Kidney epithelial cell (primary cell): ENCODE data around the gene C22orf42. TPM values are rescaled to one million over a fixed set of nuclear protein-coding genes. Genes with fewer than 3 reads are reported as not detected.
"Not testable (repeated sequence)": the region's sequence is repeated elsewhere in the genome, so short reads cannot be mapped to it uniquely, and the experiment has no call there.

Experiments
- DNase-seq: peaks from one replicate; pipeline ENCODE4 v3.0.0-alpha.2; 2010; ENCODE audit warnings: low read depth
- H3K27me3 ChIP-seq: 2 replicates; pipeline ENCODE4 v1.6.0; 2011; ENCODE audit warnings: low read length; ENCODE audit not compliant: control insufficient read depth, insufficient read depth
- H3K36me3 ChIP-seq: 2 replicates; pipeline ENCODE4 v1.5.1; 2011; ENCODE audit warnings: low read length; ENCODE audit not compliant: control insufficient read depth, insufficient read depth
- H3K4me3 ChIP-seq: 2 replicates; pipeline ENCODE4 v1.5.1; 2011; ENCODE audit warnings: low read depth, mild to moderate bottlenecking, control low read depth, low read length
- total RNA-seq: library from RNA; depleted of rRNA; stranded (reverse); fragments of >200 nt; gene quantifications from 2 replicates; pipeline ENCODE4 v1.2.3, GENCODE V29; 2015
- TF ChIP-seq, protein P1 (sequence below): IDR thresholded peaks from 2 replicates; pipeline ENCODE4 v1.5.1; 2011; ENCODE audit warnings: mild to moderate bottlenecking, moderate library complexity, low read length, control low read depth, inconsistent platforms; ENCODE audit not compliant: insufficient read depth, poor library complexity, severe bottlenecking

Gene C22orf42
- total RNA-seq, 1 donor from 2014 or later = not detected

DNA sequence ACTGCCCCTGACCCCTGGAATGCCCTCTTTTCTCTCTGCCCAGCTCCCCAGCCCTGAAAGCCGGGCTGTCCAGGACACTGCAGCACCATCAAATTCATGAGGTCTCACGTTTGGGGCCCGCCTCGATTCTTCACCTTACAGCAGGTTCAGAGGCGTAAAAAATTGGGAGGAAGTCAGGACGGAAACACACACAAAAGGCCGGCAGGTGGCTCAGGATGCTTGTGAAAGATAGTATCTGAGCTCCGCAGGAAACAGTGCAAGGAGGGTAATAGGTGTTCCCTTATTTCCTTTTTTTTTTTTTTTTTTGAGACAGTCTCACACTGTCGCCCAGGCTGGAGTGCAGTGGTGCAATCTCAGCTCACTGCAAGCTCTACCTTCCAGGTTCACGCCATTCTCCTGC is 41.6 kb upstream of the C22orf42 start:
- TF ChIP-seq, protein P1, sequence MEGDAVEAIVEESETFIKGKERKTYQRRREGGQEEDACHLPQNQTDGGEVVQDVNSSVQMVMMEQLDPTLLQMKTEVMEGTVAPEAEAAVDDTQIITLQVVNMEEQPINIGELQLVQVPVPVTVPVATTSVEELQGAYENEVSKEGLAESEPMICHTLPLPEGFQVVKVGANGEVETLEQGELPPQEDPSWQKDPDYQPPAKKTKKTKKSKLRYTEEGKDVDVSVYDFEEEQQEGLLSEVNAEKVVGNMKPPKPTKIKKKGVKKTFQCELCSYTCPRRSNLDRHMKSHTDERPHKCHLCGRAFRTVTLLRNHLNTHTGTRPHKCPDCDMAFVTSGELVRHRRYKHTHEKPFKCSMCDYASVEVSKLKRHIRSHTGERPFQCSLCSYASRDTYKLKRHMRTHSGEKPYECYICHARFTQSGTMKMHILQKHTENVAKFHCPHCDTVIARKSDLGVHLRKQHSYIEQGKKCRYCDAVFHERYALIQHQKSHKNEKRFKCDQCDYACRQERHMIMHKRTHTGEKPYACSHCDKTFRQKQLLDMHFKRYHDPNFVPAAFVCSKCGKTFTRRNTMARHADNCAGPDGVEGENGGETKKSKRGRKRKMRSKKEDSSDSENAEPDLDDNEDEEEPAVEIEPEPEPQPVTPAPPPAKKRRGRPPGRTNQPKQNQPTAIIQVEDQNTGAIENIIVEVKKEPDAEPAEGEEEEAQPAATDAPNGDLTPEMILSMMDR = no peak
- no peaks in the 10 kb centered on the region for H3K36me3 ChIP-seq
- H3K4me3 ChIP-seq = no peak overlapping the region
- H3K27me3 ChIP-seq = peaks cover 29% of the 10 kb centered on the region
- no peak for DNase-seq

DNA sequence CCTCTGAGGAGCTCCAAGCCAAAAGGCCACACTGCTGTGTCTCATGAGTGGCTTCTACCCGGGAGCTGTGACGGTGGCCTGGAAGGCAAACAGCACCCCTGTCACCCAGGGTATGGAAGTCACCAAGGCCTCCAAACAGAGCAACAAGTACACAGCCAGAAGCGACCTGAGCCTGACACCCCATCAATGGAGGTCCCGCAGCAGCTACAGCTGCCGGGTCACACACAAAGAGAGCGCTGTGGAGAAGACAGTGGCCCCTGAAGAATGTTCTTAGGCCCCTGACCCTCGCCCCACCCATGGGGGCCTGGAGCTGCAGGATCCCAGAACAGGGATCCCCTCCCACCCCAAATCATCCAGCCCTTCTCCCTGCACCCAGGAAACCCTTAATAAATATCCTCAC is 40.9 kb upstream of the C22orf42 start:
- H3K27me3 ChIP-seq = peaks cover 29% of the 10 kb centered on the region
- no peak overlapping the region for H3K4me3 ChIP-seq
- DNase-seq = no peak
- H3K36me3 ChIP-seq = no peaks in the 10 kb centered on the region
- TF ChIP-seq, protein P1 = no peak

DNA sequence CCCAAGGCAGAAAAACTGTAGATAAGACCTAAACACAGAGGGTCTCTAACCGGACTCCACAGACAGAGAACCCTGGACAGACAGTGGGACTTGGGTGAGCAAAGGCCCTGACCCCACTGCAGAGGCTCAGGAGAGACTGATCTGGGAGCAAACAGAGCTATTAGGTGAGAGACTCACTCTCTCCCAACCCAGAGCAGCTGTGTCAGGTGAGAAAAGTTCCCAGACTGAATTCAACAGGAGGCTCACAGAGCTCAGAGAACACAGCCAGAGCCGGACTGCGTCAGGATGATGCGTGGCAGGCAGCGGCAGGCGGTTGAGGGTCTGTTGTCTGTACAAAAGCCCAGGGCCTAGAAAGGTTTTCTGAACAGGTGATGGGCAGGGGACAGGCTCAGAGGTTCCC is 40.2 kb upstream of the C22orf42 start:
- Histone ChIP-seq H3K36me3 (no peaks in the 10 kb centered on the region), H3K27me3 (peaks cover 25% of the 10 kb centered on the region), H3K4me3 (no peak overlapping the region)
- TF ChIP-seq, protein P1 = no peak
- DNase-seq = no peak

DNA sequence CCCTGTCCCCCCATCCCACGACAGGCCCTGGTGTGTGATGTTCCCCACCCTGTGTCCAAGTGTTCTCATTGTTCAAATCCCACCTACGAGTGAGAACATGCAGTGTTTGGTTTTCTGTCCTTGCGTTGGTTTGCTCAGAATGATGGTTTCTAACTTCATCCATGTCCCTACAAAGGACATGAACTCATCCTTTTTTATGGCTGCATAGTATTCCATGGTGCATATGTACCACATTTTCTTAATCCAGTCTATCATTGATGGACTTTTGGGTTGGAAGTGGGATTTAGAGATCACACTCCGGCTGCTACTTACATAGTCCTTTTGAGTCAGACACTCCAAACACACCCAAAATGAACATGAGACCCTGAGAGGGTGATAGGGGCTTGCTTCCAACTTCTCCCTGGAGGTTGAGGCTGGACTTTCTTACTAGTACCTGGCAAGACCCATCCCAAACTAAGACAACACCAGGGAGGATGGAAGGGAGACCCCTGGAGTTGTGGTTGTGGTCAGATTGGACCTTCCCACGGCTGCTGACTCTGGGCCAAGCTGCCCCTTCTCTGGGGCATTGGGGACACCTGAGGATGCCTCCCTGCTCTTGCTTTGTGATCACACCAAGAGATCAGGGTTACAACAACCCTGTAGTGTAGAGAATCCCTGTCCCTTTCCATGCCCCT is 38.6 kb upstream of the C22orf42 start:
- H3K36me3 ChIP-seq, DNase-seq, H3K4me3 ChIP-seq: not testable (repeated sequence)

DNA sequence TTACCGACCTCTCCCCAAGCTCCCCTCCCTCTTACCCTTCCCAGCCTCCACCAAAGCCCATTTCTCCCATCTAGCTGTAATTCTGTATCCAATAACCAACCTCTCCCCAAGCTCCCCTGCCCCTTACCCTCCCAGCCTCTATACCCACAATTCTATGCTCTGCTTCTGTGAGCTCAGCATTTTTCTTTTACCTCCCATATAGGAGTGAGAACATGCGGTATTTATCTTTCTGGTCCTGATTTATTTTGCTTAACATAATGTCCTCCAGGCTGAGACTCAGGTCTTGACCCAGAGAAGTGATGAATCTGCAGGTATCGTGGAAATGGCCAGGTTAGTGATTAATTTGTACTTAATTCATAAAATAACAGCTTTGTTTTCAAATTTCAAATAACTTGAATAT is 36.8 kb upstream of the C22orf42 start:
- H3K27me3 ChIP-seq, DNase-seq, H3K36me3 ChIP-seq, H3K4me3 ChIP-seq: not testable (repeated sequence)

More for the DNA sequence above, 38.6 kb upstream of the C22orf42 start:
- H3K27me3 ChIP-seq = not testable (repeated sequence)

DNA sequence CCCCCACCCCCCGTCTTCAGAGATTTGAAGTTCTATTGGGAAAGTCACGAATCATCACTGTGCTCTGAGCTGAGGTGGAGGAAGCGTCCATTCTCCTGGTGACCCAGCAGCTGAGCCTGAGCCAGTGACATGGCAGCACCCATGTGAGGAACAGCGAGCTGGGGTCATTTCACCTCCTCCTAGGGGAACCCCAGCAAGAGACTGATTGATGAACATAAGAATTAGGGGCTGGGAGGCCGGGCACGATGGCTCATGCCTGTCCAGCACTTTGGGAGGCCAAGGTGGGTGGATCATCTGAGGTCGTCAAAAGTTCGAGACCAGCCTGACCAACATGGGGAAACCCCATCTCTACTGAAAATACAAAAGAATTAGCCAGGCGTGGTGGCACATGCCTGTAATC is 34.2 kb upstream of the C22orf42 start:
- not testable (repeated sequence) for DNase-seq, H3K4me3 ChIP-seq, H3K27me3 ChIP-seq, H3K36me3 ChIP-seq

DNA sequence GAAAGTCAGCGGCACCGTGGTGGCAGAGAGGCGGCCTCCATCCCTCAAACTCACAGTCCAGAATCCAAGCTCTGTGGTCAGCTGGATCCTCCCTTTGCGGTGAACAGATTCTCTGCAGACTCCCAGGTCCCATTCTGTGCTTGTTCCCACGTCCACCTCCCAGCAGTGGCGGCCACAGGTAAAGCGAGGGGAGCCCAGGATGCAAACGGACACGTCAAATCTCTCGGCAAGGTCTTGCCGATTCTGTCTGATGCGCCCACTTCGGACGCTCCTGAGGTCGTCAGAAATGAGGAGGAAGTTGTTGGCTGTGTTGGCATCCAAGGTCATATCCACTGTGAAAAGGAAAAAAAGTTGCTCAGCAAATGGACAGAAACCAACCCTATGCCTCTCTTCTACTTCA is 31.9 kb upstream of the C22orf42 start:
- H3K27me3 ChIP-seq, DNase-seq, H3K36me3 ChIP-seq, H3K4me3 ChIP-seq: not testable (repeated sequence)

DNA sequence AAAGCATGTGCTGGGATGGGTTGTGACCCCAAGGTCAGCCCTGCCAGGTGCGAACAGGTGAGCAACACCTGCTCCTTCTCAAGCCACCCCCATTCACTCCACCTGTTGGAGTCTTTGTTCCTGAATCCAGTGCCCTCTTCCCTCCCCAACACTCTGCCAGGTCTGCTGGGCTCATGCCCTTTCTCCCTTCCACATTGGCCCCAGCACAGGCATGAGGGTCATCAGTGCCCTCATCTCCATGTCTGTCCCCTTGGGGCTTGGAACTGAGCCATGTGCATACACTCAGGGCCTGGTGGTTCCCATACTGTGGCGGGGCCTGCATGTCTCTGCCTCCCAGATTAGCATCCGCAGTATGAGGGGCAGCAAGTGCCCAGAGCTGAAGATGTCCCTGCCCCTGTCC is 26.7 kb upstream of the C22orf42 start:
- H3K36me3 ChIP-seq = no peaks in the 10 kb centered on the region
- H3K27me3 ChIP-seq = no peaks in the 10 kb centered on the region
- TF ChIP-seq, protein P1 = no peak
- H3K4me3 ChIP-seq = no peak overlapping the region
- DNase-seq = no peak
